Osteoblast (primary cell): ENCODE data around the gene TMA16. TPM values are rescaled to one million over a fixed set of nuclear protein-coding genes. Genes with fewer than 3 reads are reported as not detected.
"Not testable (repeated sequence)": the region's sequence is repeated elsewhere in the genome, so short reads cannot be mapped to it uniquely, and the experiment has no call there.

ENCODE experiments used
- DNase-seq: peaks from one replicate; pipeline ENCODE4 v3.0.0; 2011; ENCODE audit warnings: low spot score, mixed read lengths; ENCODE audit not compliant: insufficient read length; ENCODE audit errors: missing footprints
- H2AFZ ChIP-seq: 2 replicates; pipeline ENCODE4 v1.6.0; 2011; ENCODE audit warnings: mild to moderate bottlenecking, low read length
- H3K27ac ChIP-seq: 2 replicates; pipeline ENCODE4 v1.5.1; 2011; ENCODE audit warnings: mild to moderate bottlenecking, low read depth, low read length, moderate library complexity
- H3K27me3 ChIP-seq: 2 replicates; pipeline ENCODE4 v1.6.0; 2012; ENCODE audit warnings: mild to moderate bottlenecking, control low read depth, inconsistent platforms, low read length, moderate library complexity; ENCODE audit not compliant: insufficient read depth
- H3K36me3 ChIP-seq: 2 replicates; pipeline ENCODE4 v1.5.1; 2011; ENCODE audit warnings: mild to moderate bottlenecking, low read length, control low read depth, moderate library complexity; ENCODE audit not compliant: insufficient read depth
- H3K4me1 ChIP-seq: 2 replicates; pipeline ENCODE4 v1.5.1; 2011; ENCODE audit warnings: mild to moderate bottlenecking, low read length, control low read depth, moderate library complexity; ENCODE audit not compliant: insufficient read depth
- H3K4me2 ChIP-seq: 2 replicates; pipeline ENCODE4 v1.6.0; 2011; ENCODE audit warnings: mild to moderate bottlenecking, low read length; ENCODE audit not compliant: insufficient read depth
- H3K4me3 ChIP-seq: fragments of 200-600 bp; sonication (generic); 3 replicates; pipeline ENCODE4 v1.5.1; 2012; ENCODE audit warnings: mild to moderate bottlenecking, low read length, inconsistent platforms; ENCODE audit not compliant: insufficient read depth
- H3K79me2 ChIP-seq: 2 replicates; pipeline ENCODE4 v1.6.0; 2012; ENCODE audit warnings: mild to moderate bottlenecking, low read length, control low read depth, inconsistent platforms; ENCODE audit not compliant: insufficient read depth
- H3K9me3 ChIP-seq: 2 replicates; pipeline ENCODE4 v1.5.1; 2011; ENCODE audit warnings: low read depth, low read length, control low read depth
- H4K20me1 ChIP-seq: 2 replicates; pipeline ENCODE4 v1.6.0; 2012; ENCODE audit warnings: mild to moderate bottlenecking, low read length, control low read depth; ENCODE audit not compliant: insufficient read depth
- total RNA-seq: library from RNA; depleted of rRNA; stranded (reverse); fragments of >200 nt; gene quantifications from 2 replicates; pipeline ENCODE4 v1.2.3, GENCODE V29; 2012
- TF ChIP-seq, protein P1 (sequence below): IDR thresholded peaks from 2 replicates; pipeline ENCODE4 v1.5.1; 2011; ENCODE audit warnings: mild to moderate bottlenecking, low read depth, low read length, moderate library complexity; ENCODE audit errors: extremely low read depth

Gene TMA16
- 22.8 and 25.9 TPM in 2 replicates for total RNA-seq

DNA sequence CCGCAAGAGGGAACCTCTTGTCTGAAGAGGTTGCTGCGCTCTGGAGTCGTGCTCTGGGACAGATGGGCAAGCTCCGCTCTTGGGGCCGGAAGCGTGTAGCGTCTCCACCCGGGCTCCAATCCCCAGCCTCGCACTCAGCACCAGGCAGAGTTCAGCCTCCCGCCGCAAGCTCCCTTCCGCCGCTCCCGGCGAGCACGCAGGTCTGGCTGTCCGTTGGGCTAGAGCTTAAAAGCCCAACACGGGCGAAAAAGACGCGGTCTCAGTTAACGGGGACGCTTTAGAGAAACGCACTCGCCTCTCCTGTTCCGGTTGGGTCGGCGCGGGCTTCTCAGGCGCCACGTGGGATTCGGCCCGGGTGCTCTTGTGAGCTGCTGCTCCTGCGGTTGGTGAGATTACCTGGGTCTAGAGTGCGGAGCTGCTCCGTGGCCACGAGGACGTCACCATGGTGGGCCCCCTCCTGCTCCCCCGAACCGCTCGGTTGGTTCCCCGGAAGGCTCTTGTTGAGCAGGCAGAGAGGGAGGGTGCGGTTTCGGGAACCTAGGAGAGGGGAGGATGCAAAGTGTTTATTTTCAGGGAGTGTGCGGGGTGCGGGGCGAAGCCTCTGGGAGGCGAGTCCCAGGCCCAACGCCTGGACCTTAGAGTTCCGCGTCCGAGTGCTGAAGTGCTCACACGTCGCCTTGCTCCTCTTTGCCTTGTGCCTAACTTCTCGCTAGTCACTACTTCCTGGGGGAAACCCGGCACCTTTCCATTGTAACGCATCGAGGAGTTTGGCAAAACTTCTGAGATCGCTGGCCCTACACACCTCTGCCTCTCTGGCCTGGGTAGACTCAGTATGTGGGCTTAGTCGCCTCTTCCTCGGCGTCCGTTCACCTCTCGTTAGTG is at the start of gene TMA16:
TMA16 (plus strand) TSS at position 331 of the 882 bp plus-strand sequence; CDS start at position 443, 112 bp downstream.
- peaks cover 4% of the 10 kb centered on the region for H4K20me1 ChIP-seq
- H3K27me3 ChIP-seq, result no peaks in the 10 kb centered on the region
- peaks cover 45% of the 10 kb centered on the region for H3K79me2 ChIP-seq
- peaks cover 7% of the 10 kb centered on the region for H3K4me1 ChIP-seq
- DNase-seq, result peak; percentile 96
- TF ChIP-seq, protein P1, sequence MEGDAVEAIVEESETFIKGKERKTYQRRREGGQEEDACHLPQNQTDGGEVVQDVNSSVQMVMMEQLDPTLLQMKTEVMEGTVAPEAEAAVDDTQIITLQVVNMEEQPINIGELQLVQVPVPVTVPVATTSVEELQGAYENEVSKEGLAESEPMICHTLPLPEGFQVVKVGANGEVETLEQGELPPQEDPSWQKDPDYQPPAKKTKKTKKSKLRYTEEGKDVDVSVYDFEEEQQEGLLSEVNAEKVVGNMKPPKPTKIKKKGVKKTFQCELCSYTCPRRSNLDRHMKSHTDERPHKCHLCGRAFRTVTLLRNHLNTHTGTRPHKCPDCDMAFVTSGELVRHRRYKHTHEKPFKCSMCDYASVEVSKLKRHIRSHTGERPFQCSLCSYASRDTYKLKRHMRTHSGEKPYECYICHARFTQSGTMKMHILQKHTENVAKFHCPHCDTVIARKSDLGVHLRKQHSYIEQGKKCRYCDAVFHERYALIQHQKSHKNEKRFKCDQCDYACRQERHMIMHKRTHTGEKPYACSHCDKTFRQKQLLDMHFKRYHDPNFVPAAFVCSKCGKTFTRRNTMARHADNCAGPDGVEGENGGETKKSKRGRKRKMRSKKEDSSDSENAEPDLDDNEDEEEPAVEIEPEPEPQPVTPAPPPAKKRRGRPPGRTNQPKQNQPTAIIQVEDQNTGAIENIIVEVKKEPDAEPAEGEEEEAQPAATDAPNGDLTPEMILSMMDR, result no peak
- H3K4me3 ChIP-seq, result peak within 1 kb of the TSS; percentile 86
- H3K27ac ChIP-seq, result peak within 1 kb of the TSS; percentile 77
- peak within 1 kb of the TSS; percentile 93 for H2AFZ ChIP-seq
- no peaks in the 10 kb centered on the region for H3K36me3 ChIP-seq
- H3K4me2 ChIP-seq, result peak within 1 kb of the TSS; percentile 81
- no peaks in the 10 kb centered on the region for H3K9me3 ChIP-seq

DNA sequence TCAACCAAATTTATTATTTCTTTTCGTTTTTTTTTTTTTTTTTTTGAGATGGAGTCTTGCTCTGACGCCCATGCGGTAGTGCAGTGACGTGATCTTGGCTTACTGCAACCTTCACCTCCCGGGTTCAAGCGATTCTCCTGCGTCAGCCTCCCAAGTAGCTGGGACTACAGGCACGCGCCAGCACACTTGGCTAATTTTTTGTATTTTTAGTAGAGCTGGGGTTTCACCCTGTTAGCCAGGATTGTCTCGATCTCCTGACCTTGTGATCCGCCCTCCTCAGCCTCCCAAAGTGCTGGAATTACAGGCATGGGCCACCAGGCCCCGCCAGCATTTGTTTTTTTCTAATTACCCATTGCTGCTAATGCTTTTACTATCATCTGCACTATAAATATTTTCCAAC is 47.5 kb upstream of the TMA16 start:
- not testable (repeated sequence) for DNase-seq, H3K9me3 ChIP-seq, H3K27ac ChIP-seq, H3K4me1 ChIP-seq, H3K27me3 ChIP-seq, H2AFZ ChIP-seq, H3K4me3 ChIP-seq, H4K20me1 ChIP-seq, H3K36me3 ChIP-seq, H3K4me2 ChIP-seq, H3K79me2 ChIP-seq

DNA sequence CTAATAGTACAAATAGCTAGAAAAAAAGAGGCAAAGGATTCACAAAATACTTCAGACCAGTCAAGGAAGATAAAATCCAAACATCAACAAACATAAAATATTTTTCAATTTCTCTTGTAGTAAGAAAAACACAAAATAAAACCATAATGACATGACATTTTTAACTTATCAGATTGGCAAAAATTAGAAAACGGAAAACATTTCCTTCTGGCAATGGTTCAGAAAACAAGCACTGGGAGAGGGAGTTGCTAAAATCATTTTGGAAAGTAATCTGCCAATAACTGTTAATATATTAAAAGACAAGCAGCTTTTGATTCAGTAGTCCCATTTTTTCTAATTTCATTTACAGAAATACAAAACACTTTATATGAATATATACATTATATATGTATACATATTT is 47.0 kb upstream of the TMA16 start:
- no peak for DNase-seq
- H3K27ac ChIP-seq, result no peak overlapping the region
- H3K4me1 ChIP-seq, result no peaks in the 10 kb centered on the region
- H2AFZ ChIP-seq, result no peak overlapping the region
- no peaks in the 10 kb centered on the region for H3K79me2 ChIP-seq
- TF ChIP-seq, protein P1, result no peak
- H3K36me3 ChIP-seq, result no peaks in the 10 kb centered on the region
- no peaks in the 10 kb centered on the region for H4K20me1 ChIP-seq
- no peaks in the 10 kb centered on the region for H3K27me3 ChIP-seq
- no peak overlapping the region for H3K4me2 ChIP-seq
- H3K4me3 ChIP-seq, result no peak overlapping the region
- H3K9me3 ChIP-seq, result no peaks in the 10 kb centered on the region

GRCh38 chr4:163448540-163449203 is 45.8 kb upstream of the TMA16 start:
- H2AFZ ChIP-seq, result no peak overlapping the region
- no peak overlapping the region for H3K27ac ChIP-seq
- no peaks in the 10 kb centered on the region for H3K4me1 ChIP-seq

More at GRCh38 chr4:163448540-163449203, 45.8 kb upstream of the TMA16 start:
- Histone ChIP-seq H3K36me3 (no peaks in the 10 kb centered on the region), H4K20me1 (no peaks in the 10 kb centered on the region), H3K9me3 (no peaks in the 10 kb centered on the region), H3K4me2 (no peak overlapping the region), H3K79me2 (no peaks in the 10 kb centered on the region), H3K4me3 (no peak overlapping the region), H3K27me3 (no peaks in the 10 kb centered on the region)
- TF ChIP-seq, protein P1, result no peak
- peak; percentile 31 for DNase-seq
